HG02943 (cell line): ENCODE measurements around the gene ALX3.
"Not testable (repeated sequence)": the region's sequence is repeated elsewhere in the genome, so short reads cannot be mapped to it uniquely, and the experiment has no call there.

Experiments used
- ATAC-seq: cut with Tn5 transposase; IDR thresholded peaks from one replicate; pipeline ENCODE4 v1.9.1; 2021; ENCODE audit warnings: mild to moderate bottlenecking, low read depth, moderate library complexity; ENCODE audit not compliant: unreplicated experiment

The ALX3 gene

GRCh38 chr1:110089561-110090275, 19.2 kb upstream of the ALX3 start:
- no peak for ATAC-seq

GRCh38 chr1:110088739-110089316, 18.4 kb upstream of the ALX3 start:
- no peak for ATAC-seq

- no peak for ATAC-seq
Measured at GRCh38 chr1:110087812-110088738, 17.6 kb upstream of the ALX3 start.

- no peak for ATAC-seq
Measured at GRCh38 chr1:110086961-110087360, 16.5 kb upstream of the ALX3 start.

GRCh38 chr1:110085671-110086070, 15.2 kb upstream of the ALX3 start:
- no peak for ATAC-seq

GRCh38 chr1:110084227-110085078, 14.0 kb upstream of the ALX3 start:
- ATAC-seq, result no peak

GRCh38 chr1:110083866-110084226, 13.4 kb upstream of the ALX3 start:
- no peak for ATAC-seq

- ATAC-seq, result no peak
Measured at GRCh38 chr1:110083061-110083865, 12.8 kb upstream of the ALX3 start.

- no peak for ATAC-seq
Measured at GRCh38 chr1:110082477-110082876, 12.0 kb upstream of the ALX3 start.

- ATAC-seq, result no peak
Measured at GRCh38 chr1:110081061-110081460, 10.6 kb upstream of the ALX3 start.

- ATAC-seq, result not testable (repeated sequence)
Measured at GRCh38 chr1:110079995-110080394, 9.5 kb upstream of the ALX3 start.

- ATAC-seq, result no peak
Measured at GRCh38 chr1:110076789-110077500, 6.5 kb upstream of the ALX3 start.

GRCh38 chr1:110074166-110074565, 3.7 kb upstream of the ALX3 start:
- ATAC-seq, result no peak

- no peak for ATAC-seq
Measured at GRCh38 chr1:110070282-110070669, 196 bp downstream of the ALX3 start.

- no peak for ATAC-seq
Measured at GRCh38 chr1:110069404-110070281, 829 bp downstream of the ALX3 start.

- ATAC-seq, result no peak
Measured at GRCh38 chr1:110068646-110069403, 1.6 kb downstream of the ALX3 start.

GRCh38 chr1:110067893-110068645, 2.4 kb downstream of the ALX3 start:
- ATAC-seq, result no peak
